RWPE2 (cell line): ENCODE results near the gene PPAT.

Experiments used
- ATAC-seq: fragments of 200-7000 bp; cut with Tn5 transposase; 3 replicates; pipeline ENCODE4 v1.9.1; 2021; ENCODE audit warnings: low read depth
- DNase-seq: peaks from one replicate; pipeline ENCODE4 v3.0.0-alpha.2; 2020; ENCODE audit warnings: low spot score
- H3K27ac ChIP-seq: fragments of 450-650 bp; 2 replicates; pipeline ENCODE4 v1.5.1; 2017; ENCODE audit warnings: mild to moderate bottlenecking; ENCODE audit not compliant: poor library complexity, severe bottlenecking
- H3K27me3 ChIP-seq: fragments of 250-450 bp; sonication (Bioruptor Pico); 2 replicates; pipeline ENCODE4 v1.5.1; 2021; ENCODE audit warnings: mild to moderate bottlenecking, moderate library complexity; ENCODE audit not compliant: insufficient read depth, poor library complexity, severe bottlenecking
- H3K36me3 ChIP-seq: fragments of 250-450 bp; sonication (Bioruptor Pico); 2 replicates; pipeline ENCODE4 v1.5.1; 2020; ENCODE audit warnings: low read depth, mild to moderate bottlenecking, moderate library complexity
- H3K4me1 ChIP-seq: fragments of 250-450 bp; sonication (Bioruptor Pico); 2 replicates; pipeline ENCODE4 v1.5.1; 2021; ENCODE audit warnings: mild to moderate bottlenecking, moderate library complexity; ENCODE audit not compliant: insufficient read depth, poor library complexity, severe bottlenecking
- H3K4me3 ChIP-seq: fragments of 250-450 bp; sonication (Bioruptor Pico); 2 replicates; pipeline ENCODE4 v1.5.1; 2021; ENCODE audit warnings: mild to moderate bottlenecking, moderate library complexity; ENCODE audit not compliant: severe bottlenecking
- H3K9me3 ChIP-seq: fragments of 250-450 bp; sonication (Bioruptor Pico); 2 replicates; pipeline ENCODE4 v1.5.1; 2021; ENCODE audit warnings: mild to moderate bottlenecking, moderate library complexity; ENCODE audit not compliant: severe bottlenecking
- CTCF ChIP-seq: fragments of 450-650 bp; IDR thresholded peaks from one replicate; pipeline ENCODE4 v1.5.1; 2017; ENCODE audit warnings: mild to moderate bottlenecking, moderate library complexity; ENCODE audit not compliant: poor library complexity, severe bottlenecking

The PPAT gene

GRCh38 chr4:56425518-56425917, 9.9 kb downstream of the PPAT start:
- Histone ChIP-seq H3K27ac (no peak overlapping the region), H3K36me3 (peaks cover 7% of the 10 kb centered on the region; the same call in 1 of the 2 replicates), H3K4me3 (no peak overlapping the region), H3K27me3 (no peaks in the 10 kb centered on the region), H3K4me1 (peaks cover 4% of the 10 kb centered on the region), H3K9me3 (no peaks in the 10 kb centered on the region)
- no peak for TF ChIP-seq CTCF
- DNase-seq, result no peak
- no peak for ATAC-seq

GRCh38 chr4:56424697-56425514, 10.5 kb downstream of the PPAT start:
- Histone ChIP-seq H3K27me3 (no peaks in the 10 kb centered on the region), H3K4me3 (no peak overlapping the region), H3K9me3 (no peaks in the 10 kb centered on the region), H3K27ac (no peak overlapping the region), H3K36me3 (peaks cover 7% of the 10 kb centered on the region; the same call in 1 of the 2 replicates), H3K4me1 (peaks cover 4% of the 10 kb centered on the region)
- peak; percentile 75 for TF ChIP-seq CTCF
- DNase-seq (no peak), ATAC-seq (peak; percentile 25; the same call in 1 of the 3 replicates)

- H3K27ac ChIP-seq, result no peak overlapping the region
- ATAC-seq, result no peak
These were observed 11.2 kb downstream of the PPAT start for GRCh38 chr4:56424176-56424575.

GRCh38 chr4:56417396-56417795, 18.0 kb downstream of the PPAT start:
- Histone ChIP-seq H3K27me3 (no peaks in the 10 kb centered on the region), H3K4me3 (no peak overlapping the region), H3K36me3 (no peaks in the 10 kb centered on the region), H3K27ac (no peak overlapping the region), H3K4me1 (no peaks in the 10 kb centered on the region), H3K9me3 (no peaks in the 10 kb centered on the region)
- ATAC-seq (no peak), DNase-seq (no peak)
- TF ChIP-seq CTCF, result no peak

More at GRCh38 chr4:56424176-56424575, 11.2 kb downstream of the PPAT start:
- Histone ChIP-seq H3K36me3 (peaks cover 7% of the 10 kb centered on the region; the same call in 1 of the 2 replicates), H3K4me1 (peaks cover 4% of the 10 kb centered on the region), H3K9me3 (no peaks in the 10 kb centered on the region), H3K4me3 (no peak overlapping the region), H3K27me3 (no peaks in the 10 kb centered on the region)
- TF ChIP-seq CTCF, result no peak
- no peak for DNase-seq

- TF ChIP-seq CTCF, result no peak
- no peaks in the 10 kb centered on the region for H3K36me3 ChIP-seq
- ATAC-seq, result no peak
- no peaks in the 10 kb centered on the region for H3K4me1 ChIP-seq
- DNase-seq, result no peak
- no peak overlapping the region for H3K27ac ChIP-seq
- no peak overlapping the region for H3K4me3 ChIP-seq
- H3K27me3 ChIP-seq, result no peaks in the 10 kb centered on the region
- no peaks in the 10 kb centered on the region for H3K9me3 ChIP-seq
These were observed 19.1 kb downstream of the PPAT start for GRCh38 chr4:56416349-56416748.
